ENCODE data around the gene PRKCB.

Gene PRKCB

DNA sequence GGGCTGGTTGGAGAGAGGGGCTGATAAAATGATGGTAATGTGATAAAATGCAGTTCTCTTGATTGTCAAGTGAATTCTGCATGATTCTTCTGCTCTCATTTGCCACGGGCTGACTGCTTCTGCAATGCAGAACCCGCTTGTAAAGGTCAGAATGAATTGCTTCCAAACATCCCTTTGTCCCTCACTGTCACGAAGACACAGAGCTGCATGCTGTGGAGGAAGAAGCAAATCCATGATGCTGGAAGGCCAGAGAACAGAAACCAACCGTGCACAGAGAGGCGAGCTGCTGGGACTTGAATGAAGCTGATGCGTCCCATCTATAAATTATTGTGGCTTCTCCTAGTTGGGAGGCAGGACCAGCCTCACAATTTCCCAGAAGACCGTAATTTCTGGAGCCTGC, 171.6 kb downstream of the PRKCB start:
- TF ChIP-seq, protein P1, sequence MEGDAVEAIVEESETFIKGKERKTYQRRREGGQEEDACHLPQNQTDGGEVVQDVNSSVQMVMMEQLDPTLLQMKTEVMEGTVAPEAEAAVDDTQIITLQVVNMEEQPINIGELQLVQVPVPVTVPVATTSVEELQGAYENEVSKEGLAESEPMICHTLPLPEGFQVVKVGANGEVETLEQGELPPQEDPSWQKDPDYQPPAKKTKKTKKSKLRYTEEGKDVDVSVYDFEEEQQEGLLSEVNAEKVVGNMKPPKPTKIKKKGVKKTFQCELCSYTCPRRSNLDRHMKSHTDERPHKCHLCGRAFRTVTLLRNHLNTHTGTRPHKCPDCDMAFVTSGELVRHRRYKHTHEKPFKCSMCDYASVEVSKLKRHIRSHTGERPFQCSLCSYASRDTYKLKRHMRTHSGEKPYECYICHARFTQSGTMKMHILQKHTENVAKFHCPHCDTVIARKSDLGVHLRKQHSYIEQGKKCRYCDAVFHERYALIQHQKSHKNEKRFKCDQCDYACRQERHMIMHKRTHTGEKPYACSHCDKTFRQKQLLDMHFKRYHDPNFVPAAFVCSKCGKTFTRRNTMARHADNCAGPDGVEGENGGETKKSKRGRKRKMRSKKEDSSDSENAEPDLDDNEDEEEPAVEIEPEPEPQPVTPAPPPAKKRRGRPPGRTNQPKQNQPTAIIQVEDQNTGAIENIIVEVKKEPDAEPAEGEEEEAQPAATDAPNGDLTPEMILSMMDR (IDR thresholded peaks at IDR 0.05) = no peak
- H3K36me3 Mint-ChIP-seq (ENCODE audit: low read depth) = no peaks in the 10 kb centered on the region
- H3K4me3 Mint-ChIP-seq = no peak overlapping the region
- H3K9me3 Mint-ChIP-seq = no peaks in the 10 kb centered on the region
- peaks cover 32% of the 10 kb centered on the region for H3K27me3 Mint-ChIP-seq (ENCODE audit: low read depth, poor library complexity)
- no peak overlapping the region for H3K27ac Mint-ChIP-seq
- H3K4me1 Mint-ChIP-seq = no peaks in the 10 kb centered on the region
- DNase-seq = no peak

DNA sequence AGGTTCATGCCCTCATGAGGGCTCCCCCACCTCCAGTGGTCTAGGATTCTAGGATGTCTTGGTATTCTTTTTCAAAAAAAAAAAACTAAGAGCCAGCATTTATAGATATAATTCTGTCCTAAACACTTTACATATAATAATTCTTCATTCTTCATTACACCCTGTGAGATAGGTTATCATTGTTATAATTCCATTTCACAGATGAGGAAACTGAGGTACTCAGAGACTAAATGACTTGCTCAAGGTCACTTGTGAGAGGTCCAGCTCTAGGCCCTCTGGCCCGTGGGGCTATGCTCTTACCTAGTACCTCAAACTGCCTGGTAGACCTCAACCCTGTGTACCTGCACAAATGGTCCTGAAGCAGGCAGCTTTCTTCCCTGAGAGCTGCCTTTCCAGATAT, 172.2 kb downstream of the PRKCB start:
- Mint-ChIP-seq H3K9me3 (no peaks in the 10 kb centered on the region), H3K27ac (no peak overlapping the region), H3K27me3 (ENCODE audit: low read depth, poor library complexity) (peaks cover 32% of the 10 kb centered on the region), H3K36me3 (ENCODE audit: low read depth) (no peaks in the 10 kb centered on the region), H3K4me1 (no peaks in the 10 kb centered on the region), H3K4me3 (no peak overlapping the region)
- no peak for DNase-seq
- TF ChIP-seq, protein P1 (IDR thresholded peaks at IDR 0.05) = no peak

DNA sequence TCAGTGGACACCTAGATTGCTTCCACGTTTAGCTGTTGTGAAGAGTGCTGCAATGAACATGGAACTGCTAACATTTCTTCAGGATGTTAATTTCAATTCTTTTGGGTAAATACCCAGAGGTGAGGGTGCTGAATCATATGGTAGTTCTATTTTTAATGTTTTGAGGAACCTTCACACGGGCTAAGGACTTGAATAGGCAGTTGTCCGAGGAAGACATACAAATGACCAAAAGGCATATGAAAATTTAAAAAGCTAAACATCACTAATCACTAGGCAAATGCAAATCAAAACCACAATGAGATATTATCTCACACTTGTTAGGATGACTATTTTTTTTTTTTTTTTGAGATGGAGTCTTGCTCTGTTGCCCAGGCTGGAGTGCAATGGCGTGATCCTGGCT, 173.3 kb downstream of the PRKCB start:
- DNase-seq = no peak
- H3K9me3 Mint-ChIP-seq = no peaks in the 10 kb centered on the region
- H3K27me3 Mint-ChIP-seq (ENCODE audit: low read depth, poor library complexity) = peaks cover 38% of the 10 kb centered on the region
- TF ChIP-seq, protein P1 (IDR thresholded peaks at IDR 0.05) = no peak
- H3K4me3 Mint-ChIP-seq = no peak overlapping the region
- no peaks in the 10 kb centered on the region for H3K36me3 Mint-ChIP-seq (ENCODE audit: low read depth)
- H3K27ac Mint-ChIP-seq = no peak overlapping the region
- no peaks in the 10 kb centered on the region for H3K4me1 Mint-ChIP-seq

DNA sequence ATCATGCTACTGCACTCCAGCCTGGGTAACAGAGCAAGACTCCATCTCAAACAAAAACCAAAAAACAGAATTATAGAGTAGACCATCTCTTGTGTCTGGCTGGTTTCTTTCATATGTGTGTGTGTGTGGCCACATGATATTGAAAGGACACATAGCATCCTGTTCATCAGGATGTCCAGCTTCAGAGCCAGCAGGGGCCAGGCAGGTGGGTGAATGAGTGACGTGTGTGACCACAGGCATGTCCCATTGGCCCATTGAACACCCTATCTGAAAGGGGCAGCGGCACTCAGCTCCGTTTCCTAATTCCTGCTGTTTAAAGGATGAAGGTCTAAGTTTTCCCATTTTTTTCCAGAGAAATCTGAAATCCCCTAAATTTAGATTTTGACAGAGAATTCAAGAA, 174.2 kb downstream of the PRKCB start:
- Mint-ChIP-seq H3K36me3 (ENCODE audit: low read depth) (no peaks in the 10 kb centered on the region), H3K27ac (no peak overlapping the region), H3K4me3 (no peak overlapping the region), H3K9me3 (no peaks in the 10 kb centered on the region), H3K27me3 (ENCODE audit: low read depth, poor library complexity) (peaks cover 38% of the 10 kb centered on the region), H3K4me1 (no peaks in the 10 kb centered on the region)
- no peak for DNase-seq
- TF ChIP-seq, protein P1 (IDR thresholded peaks at IDR 0.05) = no peak

DNA sequence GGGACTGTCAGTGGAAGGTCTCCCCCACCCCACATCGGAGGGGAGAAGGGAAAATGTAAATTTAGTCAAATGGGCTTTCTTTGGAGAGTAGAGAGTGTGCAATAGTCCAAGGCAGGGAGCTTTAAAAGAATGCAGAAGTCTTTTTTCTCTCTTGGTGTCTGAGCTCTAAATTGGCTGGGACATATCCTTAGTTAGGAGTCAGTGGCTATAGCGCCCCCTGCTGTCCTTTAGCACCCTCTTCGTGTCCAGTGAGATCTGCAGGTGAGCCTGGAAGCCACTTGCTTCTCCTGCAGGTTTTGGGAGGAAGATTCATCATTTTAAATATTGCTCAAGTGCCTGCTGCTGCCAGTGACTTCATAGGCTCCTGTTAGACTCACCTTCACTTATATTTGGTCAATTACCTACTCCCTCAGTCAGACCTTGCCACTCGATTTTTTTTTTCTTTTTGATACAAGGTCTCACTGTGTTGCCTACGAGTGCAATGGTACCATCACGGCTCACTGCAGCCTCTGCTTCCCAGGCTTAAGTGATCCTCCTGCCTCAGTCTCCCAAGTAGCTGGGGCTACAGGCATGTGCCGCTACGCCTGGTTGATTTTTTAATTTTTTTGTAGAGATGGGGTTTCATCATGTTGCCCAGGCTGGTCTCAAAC, 174.8 kb downstream of the PRKCB start:
- TF ChIP-seq, protein P1 (IDR thresholded peaks at IDR 0.05) = peak; percentile 81
- DNase-seq = peak; percentile 78
- H3K27ac Mint-ChIP-seq = no peak overlapping the region
- no peaks in the 10 kb centered on the region for H3K4me1 Mint-ChIP-seq
- peaks cover 41% of the 10 kb centered on the region for H3K27me3 Mint-ChIP-seq (ENCODE audit: low read depth, poor library complexity)
- H3K36me3 Mint-ChIP-seq (ENCODE audit: low read depth) = no peaks in the 10 kb centered on the region
- no peaks in the 10 kb centered on the region for H3K9me3 Mint-ChIP-seq
- H3K4me3 Mint-ChIP-seq = no peak overlapping the region

DNA sequence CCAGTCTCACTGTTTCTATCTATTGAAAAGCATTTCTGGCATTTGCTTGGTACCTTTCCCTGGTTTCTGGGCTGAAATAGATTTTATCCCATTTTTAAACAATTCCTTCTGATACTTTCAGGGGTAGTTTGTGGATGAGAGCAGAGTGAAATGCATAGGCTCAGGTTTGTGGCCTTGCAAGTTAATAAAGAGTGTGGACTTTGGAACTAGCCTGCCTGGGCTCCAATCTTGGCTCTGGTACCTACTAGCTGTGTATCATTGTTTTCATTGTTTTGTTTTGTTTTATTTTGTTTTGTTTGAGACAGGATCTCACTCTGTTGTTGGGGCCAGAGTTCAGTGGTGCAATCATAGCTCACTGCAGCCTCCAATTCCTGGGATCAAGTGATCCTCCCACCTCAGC, 175.5 kb downstream of the PRKCB start:
- Mint-ChIP-seq H3K4me3 (no peak overlapping the region), H3K9me3 (no peaks in the 10 kb centered on the region), H3K36me3 (ENCODE audit: low read depth) (no peaks in the 10 kb centered on the region), H3K27me3 (ENCODE audit: low read depth, poor library complexity) (peaks cover 36% of the 10 kb centered on the region), H3K27ac (no peak overlapping the region), H3K4me1 (peaks cover 3% of the 10 kb centered on the region)
- TF ChIP-seq, protein P1 (IDR thresholded peaks at IDR 0.05) = no peak
- DNase-seq = no peak
